Activated CD4-positive, alpha-beta T cell treated with anti-CD3 and anti-CD28 coated beads, Interleukin-2, amount 10 ng/mL, durations not matched to agents 7 days and 5 days (primary cell): ENCODE results near the gene INTS12. TPM values are rescaled to one million over a fixed set of nuclear protein-coding genes. Genes with fewer than 3 reads are reported as not detected.
"Not testable (repeated sequence)": the region's sequence is repeated elsewhere in the genome, so short reads cannot be mapped to it uniquely, and the experiment has no call there.

Experiments
- CTCF ChIA-PET: fragments of 350-600 bp; sonication (Branson Sonifier 250); formaldehyde crosslinking; loops from one replicate; lab custom pipeline; 2021; ENCODE audit warnings: antibody characterized with exemption; lab: Charles Lee
- POLR2A ChIA-PET: fragments of 350-600 bp; sonication (Branson Sonifier 250); formaldehyde crosslinking; loops from one replicate; lab custom pipeline; 2021; ENCODE audit warnings: antibody characterized with exemption; lab: Charles Lee
- DNase-seq: peaks from one replicate; pipeline ENCODE4 v3.0.0-alpha.2; 2020
- H3K27ac Mint-ChIP-seq: one replicate; pipeline ENCODE4 v1.8.0; 2021; ENCODE audit warnings: mild to moderate bottlenecking, moderate library complexity, mixed read lengths
- H3K27me3 Mint-ChIP-seq: one replicate; pipeline ENCODE4 v1.8.0; 2021; ENCODE audit warnings: mixed read lengths
- H3K36me3 Mint-ChIP-seq: one replicate; pipeline ENCODE4 v1.8.0; 2021; ENCODE audit warnings: low read depth, mixed read lengths
- H3K4me1 Mint-ChIP-seq: one replicate; pipeline ENCODE4 v1.8.0; 2021; ENCODE audit warnings: mixed read lengths
- H3K4me3 Mint-ChIP-seq: one replicate; pipeline ENCODE4 v1.8.0; 2021; ENCODE audit warnings: mild to moderate bottlenecking, moderate library complexity, mixed read lengths
- H3K9me3 Mint-ChIP-seq: one replicate; pipeline ENCODE4 v1.8.0; 2021; ENCODE audit warnings: mixed read lengths
- total RNA-seq, 2 experiments: library from RNA; stranded (reverse); gene quantifications; one replicate each; pipeline ENCODE4 v1.2.3, GENCODE V29; 2021

The INTS12 gene
- total RNA-seq, 2 experiments from 2014 or later: 16.0 to 18.9 TPM

GRCh38 chr4:105714071-105714521 is 5.6 kb upstream of the INTS12 start:
- ChIA-PET POLR2A (no interaction called here), CTCF (interaction anchor here (0.6 kb wide), 1 partner anchor 424 kb away, joined by 3 read pairs; no protein-coding TSS in a partner anchor)
- Mint-ChIP-seq H3K27ac (no peak overlapping the region), H3K4me1 (peaks cover 13% of the 10 kb centered on the region), H3K9me3 (no peaks in the 10 kb centered on the region), H3K36me3 (peaks cover 2% of the 10 kb centered on the region), H3K4me3 (no peak overlapping the region), H3K27me3 (peaks cover 2% of the 10 kb centered on the region)
- DNase-seq: no peak

DNA sequence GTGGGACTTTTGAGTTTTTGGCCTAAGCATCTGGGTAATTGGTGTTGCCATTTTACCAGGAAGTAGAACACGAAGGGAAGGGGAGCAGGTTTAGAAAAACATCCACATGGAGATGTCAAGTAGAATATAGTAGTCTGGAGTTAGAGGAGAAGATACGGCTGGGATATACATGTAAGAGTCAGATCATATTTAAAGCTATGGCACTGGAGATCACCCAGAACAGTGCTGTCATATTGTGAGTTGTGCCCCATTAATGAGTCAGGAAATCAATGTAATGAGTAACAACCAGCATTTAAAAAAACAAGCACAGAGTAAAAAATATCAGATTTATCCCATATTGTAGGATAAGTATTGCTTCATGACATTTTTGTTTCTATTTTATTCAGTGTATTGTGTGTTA is 4.3 kb upstream of the INTS12 start:
- no peak overlapping the region for H3K4me3 Mint-ChIP-seq
- no peak for DNase-seq
- peaks cover 2% of the 10 kb centered on the region for H3K27me3 Mint-ChIP-seq
- H3K36me3 Mint-ChIP-seq: no peaks in the 10 kb centered on the region
- H3K4me1 Mint-ChIP-seq: peaks cover 16% of the 10 kb centered on the region
- no peaks in the 10 kb centered on the region for H3K9me3 Mint-ChIP-seq
- H3K27ac Mint-ChIP-seq: no peak overlapping the region
- CTCF ChIA-PET: no interaction called here
- POLR2A ChIA-PET: no interaction called here

GRCh38 chr4:105710678-105711077 is 2.2 kb upstream of the INTS12 start:
- no peak overlapping the region for H3K27ac Mint-ChIP-seq
- H3K4me3 Mint-ChIP-seq: no peak overlapping the region
- H3K27me3 Mint-ChIP-seq: peaks cover 2% of the 10 kb centered on the region
- no peak for DNase-seq
- peaks cover 30% of the 10 kb centered on the region for H3K4me1 Mint-ChIP-seq
- CTCF ChIA-PET: no interaction called here
- H3K9me3 Mint-ChIP-seq: no peaks in the 10 kb centered on the region
- H3K36me3 Mint-ChIP-seq: peaks cover 6% of the 10 kb centered on the region
- POLR2A ChIA-PET: no interaction called here

DNA sequence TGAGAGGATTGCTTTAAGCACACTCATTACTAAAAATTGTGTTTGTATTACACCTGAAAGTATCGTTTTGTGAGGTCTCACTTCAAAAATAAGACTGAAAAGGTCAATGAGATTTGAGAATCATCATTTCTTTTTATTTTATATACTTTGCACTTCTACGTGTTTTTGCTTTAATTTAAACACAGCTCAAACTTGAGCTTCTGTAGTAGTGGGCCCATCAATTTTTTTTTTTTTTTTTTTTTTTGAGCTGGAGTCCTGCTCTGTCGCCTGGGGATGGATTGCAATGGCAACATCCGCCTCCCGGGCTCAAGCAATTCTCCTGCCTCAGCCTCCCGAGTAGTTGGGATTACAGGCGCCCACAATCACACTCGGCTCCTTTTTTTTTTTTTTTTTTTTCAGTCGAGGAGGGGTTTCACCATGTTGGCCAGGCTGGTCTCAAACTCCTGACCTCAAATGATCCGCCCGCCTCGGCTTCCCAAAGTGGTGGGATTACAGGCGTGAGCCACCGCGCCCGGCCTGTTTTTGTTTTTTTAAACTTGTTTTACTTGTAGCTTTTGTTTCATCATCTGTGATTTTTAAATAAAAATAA is 1.6 kb upstream of the INTS12 start:
- Mint-ChIP-seq H3K36me3 (peaks cover 7% of the 10 kb centered on the region), H3K27ac (no peak overlapping the region), H3K9me3 (no peaks in the 10 kb centered on the region), H3K27me3 (peaks cover 2% of the 10 kb centered on the region), H3K4me1 (peaks cover 32% of the 10 kb centered on the region), H3K4me3 (peak overlapping the region; percentile 92)
- no peak for DNase-seq
- POLR2A ChIA-PET: no interaction called here
- CTCF ChIA-PET: no interaction called here

DNA sequence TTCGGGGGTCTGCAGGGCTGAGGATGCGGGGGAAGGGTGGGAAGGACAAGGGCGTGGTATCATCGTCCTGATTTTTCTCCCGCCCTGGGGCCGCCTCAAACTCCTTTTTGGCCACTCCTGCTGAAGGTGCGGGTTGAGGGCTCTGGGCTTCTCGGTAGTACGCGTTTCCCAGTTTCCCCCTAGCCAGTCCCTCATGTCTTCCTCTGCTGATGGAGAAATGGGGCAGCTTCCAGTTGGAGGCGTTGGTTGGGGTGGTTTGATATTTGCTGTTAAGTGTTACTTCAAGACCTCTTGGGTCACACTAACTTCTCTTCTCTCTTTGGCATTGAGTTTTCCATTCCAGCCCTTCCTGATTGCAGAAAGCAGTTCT is 577 bp upstream of the INTS12 start:
- peaks cover under 1% of the 10 kb centered on the region for H3K27me3 Mint-ChIP-seq
- peak overlapping the region; percentile 93 for H3K27ac Mint-ChIP-seq
- peaks cover 7% of the 10 kb centered on the region for H3K36me3 Mint-ChIP-seq
- ChIA-PET POLR2A (no interaction called here), CTCF (no interaction called here)
- no peaks in the 10 kb centered on the region for H3K9me3 Mint-ChIP-seq
- peaks cover 31% of the 10 kb centered on the region for H3K4me1 Mint-ChIP-seq
- peak overlapping the region; percentile 92 for H3K4me3 Mint-ChIP-seq
- DNase-seq: peak; percentile 25

DNA sequence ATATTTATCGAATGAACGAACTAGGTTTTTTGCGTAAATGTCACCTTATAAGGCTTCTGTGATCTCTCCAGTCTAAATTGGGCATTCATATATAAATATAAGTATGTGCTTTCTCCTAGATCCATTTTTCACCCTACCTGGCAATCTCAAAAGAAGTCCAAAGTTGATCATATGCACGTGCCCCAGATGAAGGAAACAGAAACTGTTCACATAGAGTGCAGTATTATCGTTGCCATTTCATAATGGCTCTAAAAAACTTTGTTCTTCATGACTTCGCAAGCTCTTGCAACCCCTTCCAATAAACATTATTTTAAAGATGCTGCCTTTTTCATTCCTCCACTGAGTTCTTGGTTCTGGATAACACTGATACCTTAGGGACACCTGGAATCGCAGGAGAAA is 708 bp downstream of the INTS12 start:
- POLR2A ChIA-PET: no interaction called here
- no peaks in the 10 kb centered on the region for H3K9me3 Mint-ChIP-seq
- peaks cover 29% of the 10 kb centered on the region for H3K4me1 Mint-ChIP-seq
- DNase-seq: no peak
- H3K27ac Mint-ChIP-seq: peak overlapping the region; percentile 93
- peaks cover 7% of the 10 kb centered on the region for H3K36me3 Mint-ChIP-seq
- peak overlapping the region; percentile 92 for H3K4me3 Mint-ChIP-seq
- H3K27me3 Mint-ChIP-seq: no peaks in the 10 kb centered on the region
- CTCF ChIA-PET: interaction anchor here (1.1 kb wide), 1 partner anchor 8 kb away, joined by 4 read pairs; no protein-coding TSS in a partner anchor

DNA sequence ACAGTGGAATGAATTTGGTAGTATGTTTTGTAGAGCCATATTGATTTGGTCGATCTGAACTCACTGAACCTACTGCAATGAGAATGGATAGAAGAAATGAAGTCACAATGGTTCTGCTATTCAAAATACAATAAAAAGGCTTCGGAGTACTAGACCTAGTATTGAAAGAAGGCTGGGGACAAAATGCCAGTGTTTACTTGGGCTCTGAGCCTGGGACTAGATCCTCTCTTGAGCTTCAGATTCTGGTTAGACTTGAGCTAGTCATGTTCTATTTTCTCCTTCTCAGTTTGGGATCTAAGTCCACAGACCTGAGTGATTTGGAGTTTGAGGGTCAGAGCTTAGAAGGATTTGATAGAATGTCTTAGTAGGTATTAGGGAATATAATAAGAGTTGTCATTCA is 9.9 kb downstream of the INTS12 start:
- H3K9me3 Mint-ChIP-seq: no peaks in the 10 kb centered on the region
- H3K36me3 Mint-ChIP-seq: peaks cover 22% of the 10 kb centered on the region
- H3K4me1 Mint-ChIP-seq: peaks cover 5% of the 10 kb centered on the region
- H3K4me3 Mint-ChIP-seq: no peak overlapping the region
- POLR2A ChIA-PET: no interaction called here
- CTCF ChIA-PET: interaction anchor here (1.7 kb wide), 1 partner anchor 10 kb away, joined by 4 read pairs; the partner anchor contains the start of genes GSTCD and INTS12
- DNase-seq: no peak
- no peaks in the 10 kb centered on the region for H3K27me3 Mint-ChIP-seq
- H3K27ac Mint-ChIP-seq: no peak overlapping the region

DNA sequence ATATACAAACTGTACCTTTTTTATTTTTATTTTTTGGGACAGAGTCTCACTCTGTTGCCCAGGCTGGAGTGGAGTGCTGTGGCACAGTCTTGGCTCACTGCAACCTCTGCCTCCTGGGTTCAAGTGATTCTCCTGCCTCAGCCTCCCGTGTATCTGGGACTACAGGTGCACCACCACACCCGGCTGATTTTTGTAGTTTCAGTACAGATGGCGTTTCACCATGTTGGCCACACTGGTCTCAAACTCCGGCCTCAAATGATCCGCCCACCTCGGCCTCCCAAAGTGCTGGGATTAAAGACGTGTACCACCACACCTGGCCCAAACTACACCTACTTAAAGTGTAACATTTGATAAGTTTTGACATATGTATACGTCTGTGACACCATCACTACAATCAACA is 12.7 kb downstream of the INTS12 start:
- H3K9me3 Mint-ChIP-seq, DNase-seq, H3K4me1 Mint-ChIP-seq, POLR2A ChIA-PET, CTCF ChIA-PET, H3K27ac Mint-ChIP-seq, H3K27me3 Mint-ChIP-seq, H3K4me3 Mint-ChIP-seq: not testable (repeated sequence)
- H3K36me3 Mint-ChIP-seq: peaks cover 36% of the 10 kb centered on the region

DNA sequence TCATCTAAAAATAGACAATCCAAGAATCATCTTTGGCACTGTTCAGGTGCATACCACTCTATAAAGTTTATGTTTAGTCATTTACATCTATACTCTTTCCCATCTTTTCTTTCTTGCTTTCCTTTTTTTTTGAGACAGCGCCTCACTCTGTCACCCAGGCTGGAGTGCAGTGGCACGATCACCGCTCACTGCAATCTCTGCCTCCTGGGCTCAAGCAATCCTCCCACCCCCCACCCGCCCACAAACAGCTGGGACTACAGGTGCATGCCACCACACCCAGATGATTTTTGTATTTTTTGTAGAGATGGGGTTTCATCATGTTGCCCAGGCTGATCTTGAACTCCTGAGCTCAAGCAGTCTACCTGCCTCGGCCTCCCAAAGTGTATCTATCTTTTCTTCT is 13.7 kb downstream of the INTS12 start:
- DNase-seq, H3K27me3 Mint-ChIP-seq, CTCF ChIA-PET, H3K4me3 Mint-ChIP-seq, H3K27ac Mint-ChIP-seq, H3K4me1 Mint-ChIP-seq, H3K9me3 Mint-ChIP-seq, POLR2A ChIA-PET: not testable (repeated sequence)
- peaks cover 37% of the 10 kb centered on the region for H3K36me3 Mint-ChIP-seq

- DNase-seq: no peak
- Mint-ChIP-seq H3K27ac (no peak overlapping the region), H3K27me3 (no peaks in the 10 kb centered on the region), H3K36me3 (peaks cover 31% of the 10 kb centered on the region), H3K9me3 (no peaks in the 10 kb centered on the region), H3K4me3 (no peak overlapping the region), H3K4me1 (no peaks in the 10 kb centered on the region)
- ChIA-PET CTCF (no interaction called here), POLR2A (no interaction called here)
Measured at GRCh38 chr4:105686571-105686970, 21.9 kb downstream of the INTS12 start.

GRCh38 chr4:105683038-105683437 is 25.5 kb downstream of the INTS12 start:
- CTCF ChIA-PET: no interaction called here
- DNase-seq: no peak
- no peak overlapping the region for H3K4me3 Mint-ChIP-seq
- H3K27me3 Mint-ChIP-seq: no peaks in the 10 kb centered on the region
- H3K4me1 Mint-ChIP-seq: no peaks in the 10 kb centered on the region
- H3K9me3 Mint-ChIP-seq: no peaks in the 10 kb centered on the region
- POLR2A ChIA-PET: no interaction called here
- no peak overlapping the region for H3K27ac Mint-ChIP-seq
- H3K36me3 Mint-ChIP-seq: peaks cover 16% of the 10 kb centered on the region

DNA sequence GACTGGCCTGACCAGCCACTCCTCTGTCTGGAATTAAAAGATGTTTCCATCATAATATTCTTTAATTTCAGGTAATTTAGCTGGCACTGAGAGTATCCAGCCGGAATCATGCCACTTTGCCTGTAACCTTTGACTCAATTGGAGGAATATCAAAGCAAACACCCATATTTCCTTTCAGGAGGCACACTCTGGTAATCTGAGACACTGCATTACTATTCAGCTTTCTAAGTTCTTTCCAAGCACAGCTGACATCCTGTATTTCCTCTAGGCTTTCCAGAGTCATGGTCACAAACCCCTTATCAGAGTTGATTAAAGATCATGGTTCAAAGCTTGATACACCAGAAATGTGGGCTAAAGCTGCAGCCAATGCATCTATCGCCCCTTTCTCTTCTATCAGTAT is 29.3 kb downstream of the INTS12 start:
- Mint-ChIP-seq H3K36me3 (peaks cover 12% of the 10 kb centered on the region), H3K27me3 (no peaks in the 10 kb centered on the region)

DNA sequence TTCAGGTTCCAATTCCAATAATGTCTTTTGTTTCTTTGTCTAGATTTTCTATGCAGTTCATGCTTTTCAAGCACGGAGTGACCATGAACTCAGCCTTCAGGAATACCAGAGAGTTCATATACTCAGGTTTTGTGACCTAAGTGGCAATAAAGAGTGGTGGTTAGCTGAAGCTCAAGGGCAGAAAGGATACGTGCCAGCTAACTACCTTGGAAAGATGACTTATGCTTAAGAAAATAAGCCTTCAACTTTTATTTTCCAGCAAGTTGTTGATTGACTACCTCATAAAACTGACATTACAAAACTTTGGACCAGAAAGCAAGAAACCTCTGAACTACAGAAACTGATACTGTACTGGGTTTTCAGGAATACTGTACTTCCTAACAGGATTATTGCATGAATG is 30.8 kb downstream of the INTS12 start:
- no peak for DNase-seq
- H3K4me1 Mint-ChIP-seq: no peaks in the 10 kb centered on the region
- POLR2A ChIA-PET: no interaction called here
- H3K4me3 Mint-ChIP-seq: no peak overlapping the region
- peaks cover 7% of the 10 kb centered on the region for H3K27me3 Mint-ChIP-seq
- peaks cover 9% of the 10 kb centered on the region for H3K36me3 Mint-ChIP-seq
- CTCF ChIA-PET: no interaction called here
- H3K27ac Mint-ChIP-seq: no peak overlapping the region
- H3K9me3 Mint-ChIP-seq: no peaks in the 10 kb centered on the region

More for the DNA sequence above, 29.3 kb downstream of the INTS12 start:
- no peaks in the 10 kb centered on the region for H3K9me3 Mint-ChIP-seq
- no peaks in the 10 kb centered on the region for H3K4me1 Mint-ChIP-seq
- H3K27ac Mint-ChIP-seq: no peak overlapping the region
- ChIA-PET CTCF (no interaction called here), POLR2A (no interaction called here)
- H3K4me3 Mint-ChIP-seq: no peak overlapping the region
- DNase-seq: no peak

GRCh38 chr4:105674011-105674410 is 34.5 kb downstream of the INTS12 start:
- H3K36me3 Mint-ChIP-seq: no peaks in the 10 kb centered on the region
- ChIA-PET CTCF (no interaction called here), POLR2A (no interaction called here)
- no peaks in the 10 kb centered on the region for H3K4me1 Mint-ChIP-seq
- H3K4me3 Mint-ChIP-seq: no peak overlapping the region
- peaks cover 12% of the 10 kb centered on the region for H3K27me3 Mint-ChIP-seq
- H3K9me3 Mint-ChIP-seq: no peaks in the 10 kb centered on the region
- no peak overlapping the region for H3K27ac Mint-ChIP-seq
- DNase-seq: no peak
